Measurements from ENCODE around the gene RECK. TPM values are rescaled to one million over a fixed set of nuclear protein-coding genes. Genes with fewer than 3 reads are reported as not detected.

RECK gene
- polyA plus RNA-seq, 1 experiment: 112 TPM

- Histone ChIP-seq H3K27me3 (ENCODE audit: control insufficient read depth, insufficient read depth, low read length) (no peaks in the 10 kb centered on the region), H3K9me3 (ENCODE audit: control insufficient read depth, insufficient read depth, low read length) (no peaks in the 10 kb centered on the region; the same call in 1 of the 2 replicates), H3K27ac (ENCODE audit: low read depth, low read length) (no peak overlapping the region), H3K4me3 (ENCODE audit: low read depth, low read length) (no peak overlapping the region)
- TF ChIP-seq, protein P1, sequence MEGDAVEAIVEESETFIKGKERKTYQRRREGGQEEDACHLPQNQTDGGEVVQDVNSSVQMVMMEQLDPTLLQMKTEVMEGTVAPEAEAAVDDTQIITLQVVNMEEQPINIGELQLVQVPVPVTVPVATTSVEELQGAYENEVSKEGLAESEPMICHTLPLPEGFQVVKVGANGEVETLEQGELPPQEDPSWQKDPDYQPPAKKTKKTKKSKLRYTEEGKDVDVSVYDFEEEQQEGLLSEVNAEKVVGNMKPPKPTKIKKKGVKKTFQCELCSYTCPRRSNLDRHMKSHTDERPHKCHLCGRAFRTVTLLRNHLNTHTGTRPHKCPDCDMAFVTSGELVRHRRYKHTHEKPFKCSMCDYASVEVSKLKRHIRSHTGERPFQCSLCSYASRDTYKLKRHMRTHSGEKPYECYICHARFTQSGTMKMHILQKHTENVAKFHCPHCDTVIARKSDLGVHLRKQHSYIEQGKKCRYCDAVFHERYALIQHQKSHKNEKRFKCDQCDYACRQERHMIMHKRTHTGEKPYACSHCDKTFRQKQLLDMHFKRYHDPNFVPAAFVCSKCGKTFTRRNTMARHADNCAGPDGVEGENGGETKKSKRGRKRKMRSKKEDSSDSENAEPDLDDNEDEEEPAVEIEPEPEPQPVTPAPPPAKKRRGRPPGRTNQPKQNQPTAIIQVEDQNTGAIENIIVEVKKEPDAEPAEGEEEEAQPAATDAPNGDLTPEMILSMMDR (IDR thresholded peaks at IDR 0.05; ENCODE audit: low read depth, low read length): no peak
- no peak for DNase-seq (ENCODE audit: low read depth, low spot score)
- POLR2A ChIA-PET: no interaction called here
- CTCF ChIA-PET: interaction anchor here (0.6 kb wide), 1 partner anchor 24 kb away, joined by 3 read pairs; no protein-coding TSS in a partner anchor
Observed at GRCh38 chr9:36132086-36132485, 95.4 kb downstream of the RECK start.

DNA sequence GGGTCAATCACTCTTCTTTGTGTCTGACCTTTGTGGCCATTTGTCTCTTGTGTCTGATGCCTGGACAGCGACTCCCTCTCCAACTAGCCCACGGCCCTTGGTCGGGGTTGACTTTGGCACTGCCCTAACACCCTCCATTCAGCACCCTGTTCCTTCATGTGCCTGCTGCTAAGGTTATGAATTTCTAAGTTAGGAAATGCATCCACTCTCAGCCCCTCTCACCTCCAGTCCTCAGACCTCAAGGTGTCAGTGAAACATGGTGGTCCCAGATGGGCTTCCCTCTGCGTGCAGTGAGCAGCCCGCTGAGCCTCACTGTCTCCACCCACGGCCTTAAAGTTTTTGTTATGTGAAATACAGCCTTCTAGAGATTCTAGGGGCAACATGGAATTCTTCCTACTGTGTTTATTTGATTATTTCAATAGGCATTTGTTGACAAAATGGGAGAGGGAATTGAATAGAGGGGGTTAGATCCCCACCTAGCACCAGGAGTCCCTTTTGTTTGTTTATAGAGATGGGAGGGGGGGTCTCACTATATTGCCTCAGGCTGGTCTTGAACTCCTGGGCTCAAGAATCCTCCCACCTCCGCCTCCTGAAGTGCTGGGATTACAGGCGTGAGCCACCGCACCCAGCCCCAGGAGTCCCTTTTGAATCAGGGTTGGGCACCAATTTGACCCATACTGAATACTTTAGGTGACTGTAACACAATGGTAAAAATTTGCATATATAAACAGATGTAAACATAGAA, 98.2 kb downstream of the RECK start:
- H3K9me3 ChIP-seq (ENCODE audit: control insufficient read depth, insufficient read depth, low read length): no peaks in the 10 kb centered on the region; the same call in 1 of the 2 replicates
- TF ChIP-seq, protein P1 (IDR thresholded peaks at IDR 0.05; ENCODE audit: low read depth, low read length): no peak
- ChIA-PET CTCF (no interaction called here), POLR2A (no interaction called here)
- no peak for DNase-seq (ENCODE audit: low read depth, low spot score)
- H3K4me3 ChIP-seq (ENCODE audit: low read depth, low read length): no peak overlapping the region
- H3K27me3 ChIP-seq (ENCODE audit: control insufficient read depth, insufficient read depth, low read length): no peaks in the 10 kb centered on the region
- H3K27ac ChIP-seq (ENCODE audit: low read depth, low read length): no peak overlapping the region

GRCh38 chr9:36135741-36136271, 99.1 kb downstream of the RECK start:
- TF ChIP-seq, protein P1 (IDR thresholded peaks at IDR 0.05; ENCODE audit: low read depth, low read length): no peak
- peak overlapping the region; percentile 76 for H3K4me3 ChIP-seq (ENCODE audit: low read depth, low read length)
- no peaks in the 10 kb centered on the region; the same call in 1 of the 2 replicates for H3K9me3 ChIP-seq (ENCODE audit: control insufficient read depth, insufficient read depth, low read length)
- H3K27me3 ChIP-seq (ENCODE audit: control insufficient read depth, insufficient read depth, low read length): no peaks in the 10 kb centered on the region
- ChIA-PET CTCF (no interaction called here), POLR2A (interaction anchor here (1.0 to 1.9 kb wide), 4 partner anchors 12 to 55 kb away, joined by 3 to 14 read pairs (median 6); partner anchors contain the start of gene CLTA)
- no peak overlapping the region for H3K27ac ChIP-seq (ENCODE audit: low read depth, low read length)
- DNase-seq (ENCODE audit: low read depth, low spot score): no peak

DNA sequence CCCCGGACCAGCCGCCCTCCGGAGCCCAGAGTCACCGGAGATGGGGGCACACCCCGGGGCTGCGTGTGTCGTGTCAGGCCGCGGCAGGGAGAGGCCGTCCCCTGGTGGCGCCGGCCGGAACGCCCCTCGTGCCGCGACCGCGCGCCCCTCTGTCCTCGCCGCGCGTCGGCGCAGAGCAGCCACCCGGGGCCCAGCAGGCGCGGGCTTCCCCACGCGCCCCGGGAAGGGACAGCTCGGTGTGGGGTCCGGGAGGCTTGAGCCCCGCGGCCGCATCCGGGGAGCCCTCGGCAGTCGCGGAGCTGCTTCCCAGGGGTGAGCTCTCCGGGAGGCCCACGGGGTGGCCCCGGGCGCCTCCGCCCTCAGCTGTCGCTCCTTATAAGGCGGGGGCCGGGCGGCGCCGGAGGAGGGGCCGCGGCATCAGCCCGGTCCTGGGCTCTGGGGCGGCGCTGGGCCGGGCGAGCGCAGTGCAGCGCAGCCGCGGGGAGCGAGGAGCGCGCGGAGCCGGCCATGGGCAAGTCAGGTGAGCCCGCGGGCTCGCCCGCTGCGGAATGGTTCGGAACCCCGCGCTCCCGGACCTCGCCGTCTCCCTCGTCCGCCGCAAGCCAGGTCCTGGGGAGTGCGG, 99.7 kb downstream of the RECK start, which contains the start of gene GLIPR2:
GLIPR2 (plus strand) TSS at position 462 of the 622 bp plus-strand sequence; CDS start at position 508, 46 bp downstream.
- TF ChIP-seq, protein P1 (IDR thresholded peaks at IDR 0.05; ENCODE audit: low read depth, low read length): no peak
- ChIA-PET CTCF (interaction anchor here (1.0 to 1.1 kb wide), 3 partner anchors 33 to 191 kb away, joined by 3 to 4 read pairs (median 4); no protein-coding TSS in a partner anchor), POLR2A (interaction anchor here (0.9 to 1.9 kb wide), 6 partner anchors 12 to 54 kb away, joined by 3 to 14 read pairs (median 5); partner anchors contain the start of gene CLTA)
- Histone ChIP-seq H3K27me3 (ENCODE audit: control insufficient read depth, insufficient read depth, low read length) (no peaks in the 10 kb centered on the region), H3K27ac (ENCODE audit: low read depth, low read length) (peak within 1 kb of the TSS; percentile 39), H3K4me3 (ENCODE audit: low read depth, low read length) (peak within 1 kb of the TSS; percentile 76), H3K9me3 (ENCODE audit: control insufficient read depth, insufficient read depth, low read length) (no peaks in the 10 kb centered on the region; the same call in 1 of the 2 replicates)
- no peak for DNase-seq (ENCODE audit: low read depth, low spot score)

Data from AG04450 (cell line).